B cell (primary cell): ENCODE results near the gene SYNDIG1L.

Experiments used
- EZH2 ChIP-seq: IDR thresholded peaks from 2 replicates; pipeline ENCODE4 v1.6.1; 2012; ENCODE audit warnings: borderline replicate concordance, low read depth, mild to moderate bottlenecking, moderate library complexity, low read length; ENCODE audit not compliant: insufficient read depth, poor library complexity, severe bottlenecking
- TF ChIP-seq, protein P1 (sequence below): fragments of 200-600 bp; IDR thresholded peaks from one replicate; pipeline ENCODE4 v1.8.0; 2022; ENCODE audit warnings: antibody characterized with exemption, mild to moderate bottlenecking

DNA sequence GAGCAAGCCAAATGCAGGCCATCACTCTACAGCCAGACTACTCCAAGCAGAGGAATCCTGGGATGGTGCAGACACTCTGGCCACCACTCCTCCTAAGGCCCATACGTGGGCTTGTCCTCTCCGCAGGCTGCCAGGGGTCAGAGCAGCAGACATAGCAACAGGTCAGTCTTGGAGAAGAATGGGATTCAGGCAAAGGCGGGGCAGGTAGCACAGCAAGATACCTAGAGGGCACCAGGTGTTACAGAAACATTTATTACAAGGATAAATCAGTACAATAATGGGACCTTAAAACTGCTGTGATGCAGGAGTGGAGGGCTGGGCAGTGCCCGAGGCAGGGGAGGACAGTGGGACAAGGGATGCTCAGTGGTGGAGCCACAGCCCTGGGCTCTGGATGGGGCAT lies 20.3 kb downstream of the SYNDIG1L start:
- TF ChIP-seq EZH2: no peak
- TF ChIP-seq, protein P1, sequence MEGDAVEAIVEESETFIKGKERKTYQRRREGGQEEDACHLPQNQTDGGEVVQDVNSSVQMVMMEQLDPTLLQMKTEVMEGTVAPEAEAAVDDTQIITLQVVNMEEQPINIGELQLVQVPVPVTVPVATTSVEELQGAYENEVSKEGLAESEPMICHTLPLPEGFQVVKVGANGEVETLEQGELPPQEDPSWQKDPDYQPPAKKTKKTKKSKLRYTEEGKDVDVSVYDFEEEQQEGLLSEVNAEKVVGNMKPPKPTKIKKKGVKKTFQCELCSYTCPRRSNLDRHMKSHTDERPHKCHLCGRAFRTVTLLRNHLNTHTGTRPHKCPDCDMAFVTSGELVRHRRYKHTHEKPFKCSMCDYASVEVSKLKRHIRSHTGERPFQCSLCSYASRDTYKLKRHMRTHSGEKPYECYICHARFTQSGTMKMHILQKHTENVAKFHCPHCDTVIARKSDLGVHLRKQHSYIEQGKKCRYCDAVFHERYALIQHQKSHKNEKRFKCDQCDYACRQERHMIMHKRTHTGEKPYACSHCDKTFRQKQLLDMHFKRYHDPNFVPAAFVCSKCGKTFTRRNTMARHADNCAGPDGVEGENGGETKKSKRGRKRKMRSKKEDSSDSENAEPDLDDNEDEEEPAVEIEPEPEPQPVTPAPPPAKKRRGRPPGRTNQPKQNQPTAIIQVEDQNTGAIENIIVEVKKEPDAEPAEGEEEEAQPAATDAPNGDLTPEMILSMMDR: no peak
